Activated CD4-positive, alpha-beta memory T cell treated with anti-CD3 and anti-CD28 coated beads, Interleukin-2, amount 10 ng/mL, durations not matched to agents 7 days and 5 days (primary cell): ENCODE measurements around the gene CNDP1. TPM values are rescaled to one million over a fixed set of nuclear protein-coding genes. Genes with fewer than 3 reads are reported as not detected.
"Not testable (repeated sequence)": the region's sequence is repeated elsewhere in the genome, so short reads cannot be mapped to it uniquely, and the experiment has no call there.

Experiments used
- CTCF ChIA-PET: fragments of 350-600 bp; sonication (Branson Sonifier 250); formaldehyde crosslinking; loops from one replicate; lab custom pipeline; 2021; ENCODE audit warnings: antibody characterized with exemption, inconsistent platforms; lab: Charles Lee
- POLR2A ChIA-PET: fragments of 350-600 bp; sonication (Branson Sonifier 250); formaldehyde crosslinking; loops from one replicate; lab custom pipeline; 2021; ENCODE audit warnings: antibody characterized with exemption; lab: Charles Lee
- DNase-seq: peaks from one replicate; pipeline ENCODE4 v3.0.0-alpha.2; 2020
- H3K27ac Mint-ChIP-seq: one replicate; pipeline ENCODE4 v1.8.0; 2021; ENCODE audit warnings: mild to moderate bottlenecking, mixed read lengths
- H3K27me3 Mint-ChIP-seq: one replicate; pipeline ENCODE4 v1.8.0; 2021; ENCODE audit warnings: mixed read lengths
- H3K36me3 Mint-ChIP-seq: one replicate; pipeline ENCODE4 v1.8.0; 2021; ENCODE audit warnings: low read depth, mixed read lengths
- H3K4me1 Mint-ChIP-seq: one replicate; pipeline ENCODE4 v1.8.0; 2021; ENCODE audit warnings: mixed read lengths
- H3K4me3 Mint-ChIP-seq: one replicate; pipeline ENCODE4 v1.8.0; 2021; ENCODE audit warnings: mild to moderate bottlenecking, mixed read lengths
- H3K9me3 Mint-ChIP-seq: one replicate; pipeline ENCODE4 v1.8.0; 2021; ENCODE audit warnings: mixed read lengths
- total RNA-seq, 2 experiments: library from RNA; stranded (reverse); gene quantifications; one replicate each; pipeline ENCODE4 v1.2.3, GENCODE V29; 2021

Gene CNDP1
- total RNA-seq, 2 experiments from 2014 or later = not detected

- Mint-ChIP-seq H3K9me3 (no peaks in the 10 kb centered on the region), H3K27ac (peak overlapping the region; percentile 99), H3K36me3 (peaks cover 32% of the 10 kb centered on the region), H3K4me3 (peak overlapping the region; percentile 88), H3K4me1 (peaks cover 54% of the 10 kb centered on the region), H3K27me3 (peaks cover 8% of the 10 kb centered on the region)
- CTCF ChIA-PET = no interaction called here
- POLR2A ChIA-PET = interaction anchor here (1.8 to 5.2 kb wide), 6 partner anchors 10 to 712 kb away, joined by 8 to 22 read pairs (median 11); partner anchors contain the start of genes PTGR3 and ZNF407
- DNase-seq = no peak
Measured at GRCh38 chr18:74497324-74497676, 37.0 kb upstream of the CNDP1 start.

DNA sequence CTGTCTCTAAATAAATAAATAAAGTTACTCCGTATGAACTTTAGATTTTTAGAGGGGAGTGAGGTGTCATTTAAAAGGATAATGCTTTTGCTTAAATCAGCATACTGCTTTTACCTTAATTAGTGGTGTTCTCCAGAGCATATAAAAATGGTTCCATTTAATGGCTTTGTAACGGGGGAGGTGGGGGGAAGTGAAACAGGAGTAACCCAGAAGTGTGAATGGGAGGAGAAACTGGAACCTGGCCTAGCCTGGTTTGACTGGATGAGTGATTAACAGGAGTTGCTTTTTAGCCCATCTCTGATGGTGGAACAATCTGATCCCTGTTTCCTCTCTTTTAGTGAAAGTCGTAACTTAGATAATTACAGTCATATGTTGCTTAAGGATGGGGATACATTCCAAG lies 36.5 kb upstream of the CNDP1 start:
- no peak for DNase-seq
- Mint-ChIP-seq H3K36me3 (peaks cover 36% of the 10 kb centered on the region), H3K27me3 (peaks cover 8% of the 10 kb centered on the region), H3K9me3 (no peaks in the 10 kb centered on the region), H3K27ac (peak overlapping the region; percentile 99), H3K4me3 (peak overlapping the region; percentile 88), H3K4me1 (peaks cover 58% of the 10 kb centered on the region)
- ChIA-PET CTCF (interaction anchor here (1.3 kb wide), 1 partner anchor 54 kb away, joined by 6 read pairs; no protein-coding TSS in a partner anchor), POLR2A (interaction anchor here (1.0 to 5.2 kb wide), 6 partner anchors 12 to 711 kb away, joined by 3 to 22 read pairs (median 10); partner anchors contain the start of genes PTGR3 and ZNF407)

DNA sequence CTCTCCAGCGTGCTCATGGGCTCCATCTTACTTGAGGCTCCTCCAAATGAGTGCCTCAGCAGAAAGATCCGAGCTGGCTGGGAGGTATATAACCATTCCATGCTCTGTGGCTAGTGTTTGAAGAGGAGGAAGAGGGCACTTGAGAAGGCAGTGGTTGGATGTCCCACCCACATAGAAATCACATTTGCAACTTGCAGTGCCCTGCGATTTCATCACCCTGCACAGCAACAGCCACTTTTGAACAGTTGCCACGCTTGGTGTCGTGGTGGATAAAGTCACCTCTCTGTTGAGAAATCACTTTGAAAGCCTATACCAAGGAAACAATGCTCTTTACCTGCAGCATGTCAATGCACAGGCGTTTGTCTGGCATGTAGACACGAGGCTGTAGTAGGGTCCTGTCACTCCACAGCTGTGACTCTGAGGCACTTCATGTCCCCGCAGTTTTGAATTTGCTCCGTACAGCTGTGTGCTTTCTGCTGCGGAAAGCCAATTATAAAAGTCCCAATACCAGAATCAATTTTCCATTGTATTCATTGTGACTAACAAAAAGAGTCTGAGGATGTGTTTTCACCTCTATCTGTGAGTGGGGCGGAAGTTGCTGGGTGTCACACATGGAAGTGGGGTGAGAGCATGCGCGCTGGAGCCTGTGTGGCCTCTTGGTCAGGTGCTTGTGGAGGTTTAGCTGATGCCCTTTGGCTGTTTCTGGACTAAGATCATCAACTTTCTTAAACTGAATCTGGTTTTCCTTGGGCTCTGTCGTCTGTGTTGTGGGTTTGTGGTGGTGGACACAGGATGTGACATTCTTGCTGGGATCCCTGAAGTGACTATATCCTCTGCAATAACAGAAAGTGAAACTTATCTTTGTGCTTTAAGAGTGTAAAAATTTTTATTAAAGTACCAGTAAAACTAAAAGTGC lies 35.3 kb upstream of the CNDP1 start:
- Mint-ChIP-seq H3K4me3 (peak overlapping the region; percentile 85), H3K27me3 (peaks cover 4% of the 10 kb centered on the region), H3K27ac (peak overlapping the region; percentile 99), H3K36me3 (peaks cover 48% of the 10 kb centered on the region), H3K9me3 (no peaks in the 10 kb centered on the region), H3K4me1 (peaks cover 58% of the 10 kb centered on the region)
- DNase-seq = peak; percentile 82
- CTCF ChIA-PET = interaction anchor here (1.3 to 1.6 kb wide), 2 partner anchors 53 kb away, joined by 6 to 7 read pairs; no protein-coding TSS in a partner anchor
- POLR2A ChIA-PET = interaction anchor here (0.7 to 5.2 kb wide), 6 partner anchors 12 to 416 kb away, joined by 3 to 22 read pairs (median 4); partner anchors contain the start of gene ZNF407

DNA sequence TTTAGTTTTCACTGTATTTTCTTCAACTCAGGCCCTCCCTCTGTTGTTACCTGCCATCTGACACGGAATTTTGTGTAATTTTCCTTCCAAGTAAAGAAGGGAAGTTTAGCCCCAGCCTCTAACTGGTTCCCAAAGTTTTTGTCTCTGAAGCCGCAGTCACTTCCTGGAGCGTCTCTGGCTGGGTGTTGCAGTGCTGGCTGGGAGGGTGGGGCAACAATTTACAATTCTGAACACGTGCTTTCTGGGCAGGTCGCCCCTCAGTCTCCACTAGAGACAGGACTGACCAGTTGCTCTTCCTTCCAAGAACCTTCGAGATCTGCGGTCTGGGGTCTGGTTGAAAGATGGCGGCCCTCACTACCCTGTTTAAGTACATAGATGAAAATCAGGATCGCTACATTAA lies 34.7 kb upstream of the CNDP1 start:
- Mint-ChIP-seq H3K36me3 (peaks cover 52% of the 10 kb centered on the region), H3K9me3 (no peaks in the 10 kb centered on the region), H3K27me3 (peaks cover 2% of the 10 kb centered on the region), H3K4me1 (peaks cover 58% of the 10 kb centered on the region), H3K27ac (peak overlapping the region; percentile 99), H3K4me3 (peak overlapping the region; percentile 85)
- POLR2A ChIA-PET = interaction anchor here (0.8 to 5.2 kb wide), 4 partner anchors 11 to 209 kb away, joined by 3 to 22 read pairs (median 11); partner anchors contain the start of gene ZNF407
- peak; percentile 70 for DNase-seq
- CTCF ChIA-PET = interaction anchor here (0.6 to 1.6 kb wide), 3 partner anchors 52 to 710 kb away, joined by 3 to 7 read pairs (median 3); no protein-coding TSS in a partner anchor

DNA sequence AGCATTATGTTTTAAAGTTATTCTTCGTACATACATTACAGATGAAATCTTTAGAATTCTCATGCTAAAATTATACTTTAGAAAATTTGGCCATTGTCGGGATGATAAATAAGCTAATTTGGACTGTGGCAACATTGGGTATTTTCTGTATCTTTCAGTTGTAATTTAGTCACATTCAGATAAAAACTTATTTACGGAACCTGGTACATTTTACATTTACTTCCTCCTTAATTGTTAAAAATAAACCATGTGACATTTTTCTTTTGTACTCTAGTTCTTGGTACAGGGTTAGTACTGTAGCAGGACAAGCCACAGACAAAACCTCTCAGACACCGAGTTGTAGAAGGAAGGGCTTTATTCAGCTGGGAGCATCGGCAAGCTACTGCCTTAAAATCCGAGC lies 33.9 kb upstream of the CNDP1 start:
- no peak for DNase-seq
- CTCF ChIA-PET = interaction anchor here (0.6 to 1.6 kb wide), 3 partner anchors 51 to 710 kb away, joined by 3 to 7 read pairs (median 3); no protein-coding TSS in a partner anchor
- Mint-ChIP-seq H3K27ac (peak overlapping the region; percentile 99), H3K4me1 (peaks cover 57% of the 10 kb centered on the region), H3K4me3 (peak overlapping the region; percentile 85), H3K36me3 (peaks cover 53% of the 10 kb centered on the region), H3K27me3 (peaks cover 1% of the 10 kb centered on the region), H3K9me3 (no peaks in the 10 kb centered on the region)
- POLR2A ChIA-PET = interaction anchor here (0.6 to 3.0 kb wide), 4 partner anchors 10 to 490 kb away, joined by 3 to 17 read pairs (median 4); partner anchors contain the start of gene ZNF407

GRCh38 chr18:74500774-74501173 lies 33.5 kb upstream of the CNDP1 start:
- CTCF ChIA-PET = interaction anchor here (1.6 kb wide), 1 partner anchor 51 kb away, joined by 7 read pairs; no protein-coding TSS in a partner anchor
- DNase-seq, H3K27me3 Mint-ChIP-seq, H3K9me3 Mint-ChIP-seq: not testable (repeated sequence)
- Mint-ChIP-seq H3K4me3 (peak overlapping the region; percentile 85), H3K4me1 (peaks cover 54% of the 10 kb centered on the region), H3K36me3 (peaks cover 54% of the 10 kb centered on the region), H3K27ac (peak overlapping the region; percentile 99)
- POLR2A ChIA-PET = interaction anchor here (0.8 to 3.0 kb wide), 3 partner anchors 10 to 211 kb away, joined by 3 to 17 read pairs (median 5); partner anchors contain the start of gene ZNF407

DNA sequence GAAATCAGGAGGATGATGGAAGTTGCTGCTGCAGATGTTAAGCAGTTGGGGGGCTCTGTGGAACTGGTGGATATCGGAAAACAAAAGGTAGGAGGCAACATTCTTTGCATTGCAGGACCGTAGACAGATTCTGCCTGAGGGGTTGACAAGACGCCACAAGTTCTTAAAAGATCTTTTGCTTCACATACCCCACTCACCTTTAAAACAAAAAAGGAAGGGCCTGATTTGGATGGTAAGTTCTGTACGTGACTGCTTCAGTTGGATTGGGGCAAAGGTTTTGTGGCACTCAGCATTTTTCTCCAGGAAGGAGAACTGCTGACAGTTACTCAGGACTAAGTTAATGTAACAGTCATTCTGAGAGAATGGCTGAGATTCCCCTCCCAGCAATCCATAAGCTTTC lies 32.9 kb upstream of the CNDP1 start:
- Mint-ChIP-seq H3K27me3 (no peaks in the 10 kb centered on the region), H3K27ac (peak overlapping the region; percentile 99), H3K9me3 (no peaks in the 10 kb centered on the region), H3K36me3 (peaks cover 53% of the 10 kb centered on the region), H3K4me3 (peak overlapping the region; percentile 85), H3K4me1 (peaks cover 51% of the 10 kb centered on the region)
- CTCF ChIA-PET = no interaction called here
- no peak for DNase-seq
- POLR2A ChIA-PET = no interaction called here

GRCh38 chr18:74503137-74503536 lies 31.2 kb upstream of the CNDP1 start:
- ChIA-PET POLR2A (no interaction called here), CTCF (no interaction called here)
- Mint-ChIP-seq H3K36me3 (peaks cover 66% of the 10 kb centered on the region), H3K27ac (no peak overlapping the region), H3K27me3 (no peaks in the 10 kb centered on the region), H3K9me3 (no peaks in the 10 kb centered on the region), H3K4me1 (peaks cover 36% of the 10 kb centered on the region), H3K4me3 (no peak overlapping the region)
- no peak for DNase-seq

- Mint-ChIP-seq H3K9me3 (no peaks in the 10 kb centered on the region), H3K27ac (no peak overlapping the region), H3K27me3 (no peaks in the 10 kb centered on the region), H3K4me3 (no peak overlapping the region), H3K4me1 (peaks cover 15% of the 10 kb centered on the region), H3K36me3 (peaks cover 74% of the 10 kb centered on the region)
- ChIA-PET CTCF (no interaction called here), POLR2A (interaction anchor here (0.6 kb wide), 1 partner anchor 46 kb away, joined by 3 read pairs; no protein-coding TSS in a partner anchor)
- no peak for DNase-seq
Measured at GRCh38 chr18:74505776-74506175, 28.5 kb upstream of the CNDP1 start.

DNA sequence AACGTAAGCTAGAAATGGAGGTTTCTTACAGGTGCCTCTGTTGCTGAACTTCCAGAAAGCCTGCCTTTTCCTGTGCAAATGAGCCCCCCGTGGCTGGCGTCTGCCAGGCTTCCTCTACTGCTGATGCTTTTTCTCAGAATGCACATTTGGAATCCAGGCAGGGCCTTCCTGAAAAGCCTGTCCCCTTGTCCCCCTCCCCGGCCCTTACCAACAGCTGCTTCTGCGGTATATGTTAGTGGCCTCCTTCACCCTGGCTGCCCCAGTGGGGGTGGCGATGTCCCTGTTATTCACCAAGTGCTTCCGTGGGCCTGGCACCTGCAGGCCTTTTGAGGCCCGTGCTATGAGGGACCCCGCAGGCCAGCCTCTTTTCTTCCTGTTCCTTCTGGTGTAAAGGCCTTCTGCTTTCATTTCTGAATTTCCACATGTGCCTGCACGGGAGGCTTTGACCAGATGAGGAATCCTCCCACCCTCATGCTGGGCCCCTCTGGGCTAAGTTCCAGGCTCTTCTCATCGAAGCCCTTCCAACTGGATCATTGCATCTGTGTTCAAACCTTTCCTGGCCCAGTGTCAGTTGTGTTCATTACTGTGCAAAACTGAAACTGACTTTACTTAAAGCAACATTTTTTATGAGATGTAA lies 27.7 kb upstream of the CNDP1 start:
- DNase-seq = no peak
- ChIA-PET POLR2A (interaction anchor here (2.8 kb wide), 1 partner anchor 10 kb away, joined by 9 read pairs; the partner anchor contains the start of gene CNDP2), CTCF (no interaction called here)
- Mint-ChIP-seq H3K4me1 (peaks cover 8% of the 10 kb centered on the region), H3K27me3 (no peaks in the 10 kb centered on the region), H3K36me3 (peaks cover 70% of the 10 kb centered on the region), H3K9me3 (no peaks in the 10 kb centered on the region), H3K4me3 (no peak overlapping the region), H3K27ac (peak overlapping the region; percentile 58)

DNA sequence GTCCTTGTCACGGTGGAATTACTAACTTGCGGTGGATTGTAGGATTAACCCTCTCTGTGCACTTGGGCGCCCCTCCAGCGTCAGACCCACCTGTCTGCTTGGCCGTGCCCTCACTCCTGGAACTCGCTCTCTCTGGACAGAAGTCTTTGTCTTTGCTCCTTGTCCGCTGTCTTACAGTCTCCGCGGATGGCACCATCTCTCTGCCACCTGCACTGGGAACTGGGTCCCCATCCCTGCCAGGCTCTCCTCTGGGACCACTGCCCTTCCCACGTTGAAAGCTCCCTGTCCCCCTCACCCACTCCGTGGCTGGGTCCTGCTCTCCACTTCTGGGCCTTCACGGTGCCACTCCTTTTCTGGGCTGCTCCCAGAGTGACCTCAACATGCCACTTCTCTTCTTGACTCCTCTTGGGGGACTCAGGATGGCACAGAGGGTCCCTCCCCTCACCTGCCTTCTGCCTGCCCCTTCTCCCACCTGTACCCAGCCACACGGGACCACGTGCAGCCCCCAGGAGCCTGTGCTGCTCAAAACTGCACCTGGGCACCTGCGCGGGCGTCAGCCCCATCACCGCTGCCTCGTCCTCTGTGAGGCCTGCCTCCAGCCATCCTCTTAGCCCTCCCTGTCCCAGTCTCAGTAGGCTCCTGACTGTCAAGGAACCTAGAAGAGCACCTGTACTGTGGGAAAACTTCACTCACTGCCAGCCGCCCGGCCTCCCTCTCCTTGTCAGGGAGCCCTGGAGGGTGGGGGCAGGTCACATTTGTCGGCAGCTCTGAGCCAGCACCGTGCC lies 27.0 kb upstream of the CNDP1 start:
- H3K27ac Mint-ChIP-seq = no peak overlapping the region
- H3K4me3 Mint-ChIP-seq = no peak overlapping the region
- no peak for DNase-seq
- peaks cover 4% of the 10 kb centered on the region for H3K4me1 Mint-ChIP-seq
- ChIA-PET CTCF (no interaction called here), POLR2A (interaction anchor here (2.8 kb wide), 1 partner anchor 11 kb away, joined by 9 read pairs; the partner anchor contains the start of gene CNDP2)
- peaks cover 68% of the 10 kb centered on the region for H3K36me3 Mint-ChIP-seq
- H3K9me3 Mint-ChIP-seq = no peaks in the 10 kb centered on the region
- H3K27me3 Mint-ChIP-seq = no peaks in the 10 kb centered on the region

GRCh38 chr18:74507927-74508326 lies 26.4 kb upstream of the CNDP1 start:
- H3K4me1 Mint-ChIP-seq = no peaks in the 10 kb centered on the region
- DNase-seq = no peak
- CTCF ChIA-PET = no interaction called here
- H3K27ac Mint-ChIP-seq = no peak overlapping the region
- peaks cover 69% of the 10 kb centered on the region for H3K36me3 Mint-ChIP-seq
- no peak overlapping the region for H3K4me3 Mint-ChIP-seq
- H3K27me3 Mint-ChIP-seq = no peaks in the 10 kb centered on the region
- no peaks in the 10 kb centered on the region for H3K9me3 Mint-ChIP-seq
- POLR2A ChIA-PET = interaction anchor here (2.8 kb wide), 1 partner anchor 12 kb away, joined by 9 read pairs; the partner anchor contains the start of gene CNDP2
